ENCODE data around the gene HLF.

The HLF gene

DNA sequence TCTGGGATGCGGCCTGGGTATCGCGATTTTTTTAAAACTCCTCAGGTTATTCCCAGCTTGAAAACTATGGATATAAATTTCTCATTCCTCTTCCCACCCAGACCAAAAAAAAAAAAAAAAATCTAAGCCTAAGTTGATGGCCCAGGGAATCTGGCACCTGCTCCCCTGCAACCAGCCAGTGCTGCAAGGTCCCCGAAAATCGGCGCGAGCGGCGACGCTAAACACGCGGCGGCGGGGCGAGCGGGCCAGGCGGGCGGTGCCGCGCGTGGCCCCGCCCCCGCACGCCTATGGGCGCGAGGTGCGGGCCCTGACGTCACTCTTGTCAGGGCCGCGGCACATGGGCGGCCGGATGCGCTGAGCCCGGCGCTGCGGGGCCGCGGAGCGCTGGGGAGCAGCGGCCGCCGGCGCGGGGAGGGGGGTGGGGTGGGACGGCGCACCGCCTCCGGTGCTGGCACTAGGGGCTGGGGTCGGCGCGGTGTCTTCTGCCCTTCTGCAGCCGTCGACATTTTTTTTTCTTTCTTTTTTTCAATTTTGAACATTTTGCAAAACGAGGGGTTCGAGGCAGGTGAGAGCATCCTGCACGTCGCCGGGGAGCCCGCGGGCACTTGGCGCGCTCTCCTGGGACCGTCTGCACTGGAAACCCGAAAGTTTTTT, at the start of gene HLF:
TSS of gene HLF (plus strand) at position 316 of the 654 bp plus-strand sequence. CDS start 525 bp downstream, outside the sequence.
- DNase-seq (ENCODE audit: low read depth in 2 of 2) = peak; percentile 58 to 72

GRCh38 chr17:55215711-55216110, 49.0 kb upstream of the HLF start:
- DNase-seq (ENCODE audit: low read depth in 2 of 2) = no peak

GRCh38 chr17:55216888-55217287, 47.9 kb upstream of the HLF start:
- DNase-seq (ENCODE audit: low read depth in 2 of 2) = no peak

DNA sequence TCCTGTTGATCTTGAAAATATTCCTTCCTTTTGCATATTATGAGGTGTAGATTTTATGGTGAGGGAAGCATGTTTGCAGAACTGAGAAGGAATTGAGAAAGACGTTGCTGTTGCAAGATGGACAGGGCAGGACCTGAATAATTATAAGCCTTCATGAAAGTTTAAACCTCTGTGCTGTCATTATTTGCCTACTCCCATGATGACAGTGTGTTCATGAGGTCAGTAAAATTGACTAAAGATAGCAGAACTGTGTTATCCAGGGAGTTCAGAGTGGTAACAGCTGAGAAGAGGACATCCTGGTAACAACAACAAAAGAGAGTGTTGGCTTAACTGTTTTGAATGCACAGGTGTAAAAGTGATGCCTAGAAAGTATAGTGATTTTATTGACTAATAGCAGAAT, 45.3 kb upstream of the HLF start:
- no peak for DNase-seq (ENCODE audit: low read depth in 2 of 2)

DNA sequence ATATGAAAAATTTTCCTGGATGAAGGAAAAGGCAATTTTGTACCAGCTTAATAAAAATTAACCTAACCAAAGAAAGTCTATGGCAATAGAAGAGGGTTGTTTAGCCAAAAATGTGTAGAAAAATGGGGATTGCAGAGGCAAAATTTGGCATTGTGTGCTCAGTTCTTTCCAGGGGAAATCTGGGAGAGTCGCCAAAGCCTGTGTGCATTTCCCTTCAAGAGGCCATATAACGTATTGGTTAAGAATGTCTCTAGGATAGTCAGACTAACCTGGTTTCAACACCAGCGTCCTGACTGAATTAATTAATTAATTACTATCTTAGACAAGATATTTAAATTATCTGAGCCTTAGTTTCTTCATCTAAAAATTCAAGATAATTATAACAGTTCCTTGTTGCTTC, 44.8 kb upstream of the HLF start:
- no peak for DNase-seq (ENCODE audit: low read depth in 2 of 2)

- no peak for DNase-seq (ENCODE audit: low read depth in 2 of 2)
These were observed 41.2 kb upstream of the HLF start for GRCh38 chr17:55223524-55223923.

DNA sequence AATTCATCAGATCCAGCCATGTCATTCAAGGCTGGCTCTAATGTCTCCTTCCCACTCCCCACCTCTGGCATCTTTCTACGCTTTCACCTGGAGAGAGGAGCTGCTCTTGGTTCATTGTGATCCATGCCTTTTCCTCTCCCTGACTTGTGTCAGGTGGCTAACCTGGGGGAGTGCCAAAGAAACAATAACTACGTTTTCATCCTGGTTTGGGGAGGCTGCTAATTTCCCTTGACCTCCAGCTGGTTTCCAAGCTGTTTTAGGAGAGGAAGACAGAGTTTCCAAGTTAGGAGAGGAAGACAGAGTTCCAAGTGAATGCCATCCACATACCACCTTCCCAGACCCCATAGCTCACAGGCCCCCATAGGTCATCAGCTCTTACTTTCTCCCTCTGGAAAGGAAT, 40.0 kb upstream of the HLF start:
- DNase-seq (ENCODE audit: low read depth in 2 of 2) = no peak

DNA sequence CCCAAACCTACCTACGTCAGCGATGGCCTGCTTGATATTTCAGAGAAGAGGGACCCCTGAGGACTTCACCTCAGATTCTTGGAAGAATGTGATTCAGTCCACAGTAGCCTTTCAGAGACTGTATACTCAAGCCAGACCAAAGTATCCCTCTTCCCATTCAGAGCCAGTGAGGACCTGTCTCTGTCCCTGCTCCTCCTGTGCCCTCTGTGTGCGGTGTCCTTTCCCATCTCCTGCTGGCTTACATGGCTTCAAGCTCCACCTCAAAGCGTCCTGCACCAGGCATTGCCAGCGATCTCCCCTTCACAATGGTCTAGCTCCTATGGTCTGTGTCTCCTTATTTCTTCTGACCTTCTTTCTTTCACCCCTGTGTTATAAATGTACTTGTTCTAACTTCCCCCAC, 39.5 kb upstream of the HLF start:
- DNase-seq (ENCODE audit: low read depth in 2 of 2) = no peak

GRCh38 chr17:55228683-55229192, 36.0 kb upstream of the HLF start:
- no peak for DNase-seq (ENCODE audit: low read depth in 2 of 2)

GRCh38 chr17:55229276-55229675, 35.5 kb upstream of the HLF start:
- DNase-seq (ENCODE audit: low read depth in 2 of 2) = no peak

DNA sequence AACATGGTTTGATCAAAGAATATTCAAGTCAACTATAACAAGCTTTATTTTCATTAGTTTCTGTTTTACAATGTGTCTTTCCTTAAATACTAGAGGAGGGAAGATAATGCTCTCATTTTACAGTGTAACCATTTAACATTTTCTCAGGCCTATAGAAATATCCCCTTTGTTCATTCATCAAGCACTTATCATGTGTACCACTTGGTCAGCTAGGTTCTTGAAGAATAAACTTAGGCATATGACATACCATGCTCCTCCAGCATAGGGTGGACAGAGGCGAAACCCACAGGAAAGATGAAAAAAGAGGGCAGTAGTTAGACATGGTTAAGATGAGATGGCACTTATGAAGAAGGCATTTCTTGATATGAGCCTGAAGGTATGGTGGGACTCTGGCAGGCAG, 34.0 kb upstream of the HLF start:
- DNase-seq (ENCODE audit: low read depth in 2 of 2) = no peak

DNA sequence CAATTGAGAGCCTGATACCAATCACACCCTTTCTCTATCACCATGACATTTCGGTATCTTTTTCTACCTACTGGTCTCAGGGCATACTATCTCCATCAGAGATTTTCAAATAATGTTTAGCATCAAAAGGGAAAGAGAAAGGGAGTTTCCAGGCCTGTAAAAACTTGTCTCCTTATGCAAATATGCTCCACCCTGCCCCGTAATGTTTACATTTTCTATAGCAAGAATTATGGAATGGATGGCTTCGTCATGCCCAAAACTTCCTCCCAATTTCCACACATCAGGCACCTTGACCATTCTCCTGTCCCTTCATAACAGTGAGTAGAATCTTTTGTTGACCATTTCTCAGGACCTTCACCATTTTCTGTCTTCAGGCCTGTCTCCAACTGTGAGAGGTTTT, 30.9 kb upstream of the HLF start:
- no peak for DNase-seq (ENCODE audit: low read depth in 2 of 2)

DNA sequence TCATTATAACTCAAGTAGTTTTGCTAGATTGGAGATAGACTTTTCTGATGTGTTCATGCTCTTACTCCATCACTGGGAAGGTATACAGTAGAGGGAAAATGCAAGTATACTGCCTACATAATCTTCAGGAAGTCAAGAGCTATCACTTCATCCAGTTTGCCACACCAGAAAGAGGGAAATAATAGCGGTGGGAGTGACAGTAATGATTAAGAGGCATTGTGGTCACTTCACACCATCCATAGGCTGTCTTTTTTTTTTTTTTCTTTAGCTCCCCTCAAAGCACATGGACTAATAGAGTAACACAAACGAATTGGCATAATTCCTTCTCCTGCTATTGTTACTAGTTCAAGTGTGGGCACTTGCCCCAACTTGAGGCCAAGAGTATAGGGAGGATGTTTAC, 28.4 kb upstream of the HLF start:
- DNase-seq (ENCODE audit: low read depth in 2 of 2) = no peak

- DNase-seq (ENCODE audit: low read depth in 2 of 2) = no peak
These were observed 27.5 kb upstream of the HLF start for GRCh38 chr17:55237268-55237667.

GRCh38 chr17:55237841-55238178, 26.9 kb upstream of the HLF start:
- DNase-seq (ENCODE audit: low read depth in 2 of 2) = no peak

DNA sequence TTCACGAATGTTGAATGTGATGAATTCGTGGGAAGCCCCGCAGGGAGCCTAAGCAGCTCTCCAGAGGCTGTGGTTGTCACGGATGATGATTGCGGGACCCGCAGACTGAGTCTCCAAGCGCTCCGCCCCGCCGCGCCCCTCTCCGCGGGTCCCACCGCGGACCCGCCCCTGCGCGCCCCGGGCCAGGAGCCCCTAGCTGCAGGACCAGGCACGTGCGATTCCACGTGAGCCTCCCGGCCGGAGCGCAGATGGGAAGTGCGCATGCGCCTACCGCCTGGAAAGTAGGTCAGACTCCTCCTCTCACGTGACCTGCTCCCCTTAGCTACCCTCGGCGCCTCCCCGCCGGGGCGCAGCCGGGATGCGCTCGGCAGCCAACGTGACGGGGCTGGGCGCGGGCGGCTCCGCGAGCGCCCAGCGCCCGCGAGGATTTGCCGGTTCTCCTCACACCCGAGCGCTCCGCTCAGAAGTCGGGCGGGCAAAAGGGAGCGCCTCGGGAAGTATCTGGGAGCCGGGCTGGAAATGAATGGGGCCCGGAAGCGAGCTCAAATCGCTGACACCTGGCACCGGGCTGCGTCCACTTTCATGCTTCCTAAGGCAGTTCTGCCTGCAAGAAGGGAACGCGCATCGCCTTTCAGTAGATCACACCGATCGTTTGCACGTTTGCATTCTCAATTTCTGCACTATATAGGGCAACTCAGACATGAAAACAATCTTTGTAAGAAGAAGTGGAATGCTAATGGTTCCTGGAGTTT, 26.4 kb upstream of the HLF start:
- DNase-seq (ENCODE audit: low read depth in 2 of 2) = peak; percentile 84 to 87

DNA sequence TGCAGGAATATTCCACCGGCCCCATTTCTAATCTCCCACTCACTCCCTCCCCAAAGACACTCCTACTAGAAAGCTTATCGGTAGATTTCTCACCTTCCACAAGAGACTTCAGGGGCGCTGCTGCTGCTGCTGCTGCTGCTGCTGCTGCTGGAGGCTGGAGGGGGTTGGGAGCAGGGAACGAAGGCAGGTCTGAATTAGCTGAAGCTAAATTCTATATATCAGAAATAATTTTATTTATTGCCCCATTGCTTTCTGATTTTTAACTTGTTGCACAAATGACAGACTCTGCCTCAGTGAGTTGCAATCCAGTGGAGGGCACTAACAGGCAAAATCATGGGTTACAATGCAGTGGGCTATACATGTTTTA, 25.8 kb upstream of the HLF start:
- DNase-seq (ENCODE audit: low read depth in 2 of 2) = no peak

- DNase-seq (ENCODE audit: low read depth in 2 of 2) = no peak
These were observed 23.7 kb upstream of the HLF start for GRCh38 chr17:55241097-55241496.

DNA sequence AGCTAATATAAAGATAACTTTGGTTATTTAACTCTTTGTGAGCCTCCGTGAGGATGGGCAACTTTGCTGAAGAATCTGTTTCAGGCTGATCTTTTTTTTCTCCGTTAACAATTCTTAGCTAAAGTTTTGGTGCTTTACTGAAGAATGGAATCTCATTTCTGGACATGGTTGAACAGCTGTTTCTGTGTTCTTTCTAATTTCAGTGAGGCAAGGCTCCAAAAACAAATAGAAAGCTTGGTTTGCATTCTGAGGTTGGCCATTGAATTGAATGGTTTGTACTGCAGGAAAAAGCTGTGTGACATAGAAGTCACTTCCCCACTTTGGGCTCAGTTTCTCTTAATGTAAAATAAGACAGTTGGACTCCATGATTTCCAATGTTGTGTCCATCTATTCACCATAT, 22.3 kb upstream of the HLF start:
- no peak for DNase-seq (ENCODE audit: low read depth in 2 of 2)

DNA sequence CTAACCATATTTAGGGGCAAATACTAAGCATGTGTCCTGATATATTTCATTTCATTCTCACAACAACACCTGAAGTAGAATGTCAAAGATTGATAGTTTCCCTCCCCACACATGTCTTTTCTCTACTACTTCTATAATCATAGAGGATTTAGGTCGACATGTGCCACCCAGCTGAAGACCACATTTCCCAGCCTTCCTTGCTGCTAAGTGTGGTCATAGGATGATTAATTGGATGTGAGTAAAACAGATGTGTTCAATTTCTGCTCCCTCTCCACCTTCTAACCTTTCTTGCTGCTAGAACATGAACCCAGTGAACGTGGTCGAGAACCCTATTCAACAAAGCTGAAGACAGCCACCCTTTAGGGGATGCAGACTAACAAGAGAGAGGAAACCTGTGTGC, 18.8 kb upstream of the HLF start:
- DNase-seq (ENCODE audit: low read depth in 2 of 2) = no peak

- no peak for DNase-seq (ENCODE audit: low read depth in 2 of 2)
These were observed 18.2 kb upstream of the HLF start for GRCh38 chr17:55246583-55246982.

GRCh38 chr17:55248077-55248476, 16.7 kb upstream of the HLF start:
- no peak for DNase-seq (ENCODE audit: low read depth in 2 of 2)

GRCh38 chr17:55249861-55250260, 14.9 kb upstream of the HLF start:
- DNase-seq (ENCODE audit: low read depth in 2 of 2) = no peak

- DNase-seq (ENCODE audit: low read depth in 2 of 2) = no peak
These were observed 10.4 kb upstream of the HLF start for GRCh38 chr17:55254375-55254774.
